ENCODE measurements around the gene PTK6.

PTK6 gene

DNA sequence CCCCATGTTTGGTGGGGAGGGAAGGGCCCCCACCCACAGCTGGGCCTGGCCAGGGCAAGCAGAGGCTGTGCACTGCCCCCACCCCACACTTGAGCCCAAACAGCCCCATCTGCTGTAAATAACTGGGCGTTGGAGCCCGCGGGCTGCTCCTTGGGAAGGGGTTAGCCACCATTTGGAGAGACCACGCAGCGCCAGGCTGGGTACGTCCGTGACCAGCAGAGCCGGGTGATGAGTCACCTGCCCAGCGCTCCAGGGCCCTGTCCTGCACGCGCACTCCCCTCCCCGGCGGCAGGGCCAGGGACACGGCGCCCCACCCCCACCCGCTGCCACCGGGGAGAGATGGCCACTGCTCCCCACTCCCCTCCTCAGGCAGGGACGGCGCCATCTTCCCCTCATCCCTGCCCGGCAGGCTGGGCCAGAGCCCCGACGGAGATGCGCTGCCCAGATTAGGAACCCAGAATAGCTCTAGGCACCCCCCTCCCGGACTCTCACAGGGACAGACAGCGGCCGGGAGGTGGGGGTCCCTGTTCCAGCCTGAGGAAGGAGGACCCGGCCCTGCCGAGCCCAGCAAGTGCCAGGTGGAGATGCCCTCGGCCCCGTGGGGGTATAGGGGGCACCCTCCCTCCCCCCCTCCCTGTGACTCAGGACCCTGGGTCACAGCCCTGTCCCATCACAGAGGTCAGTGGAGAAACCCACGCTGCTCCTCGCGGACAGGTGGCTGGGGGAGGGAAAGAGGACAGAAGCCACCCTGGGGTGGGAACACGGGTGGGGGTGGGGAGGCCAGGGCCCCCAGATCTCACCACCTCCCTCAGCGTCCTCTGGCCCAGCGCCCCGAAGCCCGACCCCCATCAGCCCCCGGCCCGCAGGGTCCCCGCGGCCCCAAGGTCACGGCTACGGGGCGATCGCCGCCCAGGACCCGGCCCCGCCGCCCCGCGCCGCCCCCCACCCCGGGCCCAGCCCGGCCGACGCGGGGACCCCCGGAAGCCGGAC is 38.9 kb downstream of the PTK6 start:
- no peak for DNase-seq
- peaks cover 15% of the 10 kb centered on the region for H3K27me3 Mint-ChIP-seq
- H3K36me3 Mint-ChIP-seq (ENCODE audit: low read depth), result no peaks in the 10 kb centered on the region
- H3K9me3 Mint-ChIP-seq, result no peaks in the 10 kb centered on the region
- no peak for ATAC-seq
- H3K4me3 Mint-ChIP-seq, result no peak overlapping the region
- no peak overlapping the region for H3K27ac Mint-ChIP-seq
- peaks cover 2% of the 10 kb centered on the region for H3K4me1 Mint-ChIP-seq

DNA sequence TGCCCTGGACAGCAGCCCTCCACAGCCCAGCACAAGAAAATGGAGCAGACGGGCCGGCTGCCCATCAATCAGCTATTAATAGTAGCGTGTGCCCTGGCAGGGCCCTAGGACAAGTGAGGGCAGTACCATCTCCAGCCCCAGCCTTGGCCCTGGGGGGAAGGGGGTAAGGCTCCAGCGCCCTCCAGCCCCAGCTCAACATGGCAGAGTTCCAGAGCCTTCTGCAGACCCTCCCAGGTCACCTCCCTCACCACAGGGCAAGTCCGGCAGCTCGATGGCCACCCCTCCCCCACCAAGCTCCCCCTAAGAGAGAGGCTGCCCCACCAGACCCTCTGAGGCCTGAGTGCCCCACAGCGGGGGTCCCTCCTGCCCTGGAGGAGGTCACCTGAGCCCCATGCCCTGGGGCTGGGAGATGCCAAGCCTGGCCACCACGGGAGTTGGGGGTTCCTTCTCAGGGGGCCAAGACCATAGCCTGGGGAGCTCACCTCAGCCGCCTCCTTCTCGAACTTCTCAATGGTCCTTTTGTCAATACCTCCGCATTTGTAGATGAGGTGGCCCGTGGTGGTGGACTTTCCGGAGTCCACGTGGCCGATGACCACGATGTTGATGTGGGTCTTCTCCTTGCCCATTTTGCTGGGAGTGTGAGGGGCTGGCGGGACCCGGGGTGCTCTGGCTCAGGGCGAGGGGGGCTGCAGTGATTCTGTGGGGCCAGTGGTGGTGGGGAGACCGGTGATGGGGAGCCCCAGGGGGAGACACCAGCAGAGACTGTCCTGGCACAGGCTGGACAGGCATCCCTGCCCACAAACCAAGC is 39.8 kb downstream of the PTK6 start:
- H3K4me3 Mint-ChIP-seq, result no peak overlapping the region
- DNase-seq, result no peak
- H3K27me3 Mint-ChIP-seq, result peaks cover 15% of the 10 kb centered on the region
- H3K9me3 Mint-ChIP-seq, result peaks cover 2% of the 10 kb centered on the region
- peaks cover 2% of the 10 kb centered on the region for H3K4me1 Mint-ChIP-seq
- no peaks in the 10 kb centered on the region for H3K36me3 Mint-ChIP-seq (ENCODE audit: low read depth)
- H3K27ac Mint-ChIP-seq, result no peak overlapping the region
- no peak for ATAC-seq

DNA sequence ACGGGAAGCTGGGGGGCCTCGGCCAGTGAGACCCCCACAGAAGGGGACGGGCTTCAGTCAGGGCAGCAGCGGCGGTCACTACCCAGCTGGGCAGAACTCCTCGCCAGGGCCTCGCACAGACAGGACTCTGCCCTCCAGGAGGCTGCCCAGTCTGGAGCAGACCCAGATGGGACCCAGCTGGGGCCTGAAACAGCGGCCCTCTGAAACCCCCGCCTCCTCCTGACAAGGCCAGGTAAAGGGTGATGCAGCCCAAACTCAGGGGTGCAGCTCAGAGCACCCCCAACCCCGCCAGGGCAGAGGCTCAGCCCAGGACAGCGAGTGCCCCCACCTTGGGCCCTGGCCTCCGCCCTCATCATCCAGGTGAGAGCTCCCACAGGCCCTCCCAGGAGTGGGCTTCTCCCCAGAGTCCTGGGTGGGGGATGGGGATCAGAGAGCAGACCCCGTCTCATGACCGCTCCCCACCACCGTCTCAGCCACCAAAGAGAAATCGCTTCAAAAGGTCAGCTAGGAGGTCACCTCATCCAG is 40.5 kb downstream of the PTK6 start:
- DNase-seq (no peak), ATAC-seq (no peak)
- Mint-ChIP-seq H3K4me1 (peaks cover 2% of the 10 kb centered on the region), H3K4me3 (no peak overlapping the region), H3K27me3 (peaks cover 19% of the 10 kb centered on the region), H3K36me3 (ENCODE audit: low read depth) (no peaks in the 10 kb centered on the region), H3K27ac (no peak overlapping the region), H3K9me3 (peaks cover 6% of the 10 kb centered on the region)

DNA sequence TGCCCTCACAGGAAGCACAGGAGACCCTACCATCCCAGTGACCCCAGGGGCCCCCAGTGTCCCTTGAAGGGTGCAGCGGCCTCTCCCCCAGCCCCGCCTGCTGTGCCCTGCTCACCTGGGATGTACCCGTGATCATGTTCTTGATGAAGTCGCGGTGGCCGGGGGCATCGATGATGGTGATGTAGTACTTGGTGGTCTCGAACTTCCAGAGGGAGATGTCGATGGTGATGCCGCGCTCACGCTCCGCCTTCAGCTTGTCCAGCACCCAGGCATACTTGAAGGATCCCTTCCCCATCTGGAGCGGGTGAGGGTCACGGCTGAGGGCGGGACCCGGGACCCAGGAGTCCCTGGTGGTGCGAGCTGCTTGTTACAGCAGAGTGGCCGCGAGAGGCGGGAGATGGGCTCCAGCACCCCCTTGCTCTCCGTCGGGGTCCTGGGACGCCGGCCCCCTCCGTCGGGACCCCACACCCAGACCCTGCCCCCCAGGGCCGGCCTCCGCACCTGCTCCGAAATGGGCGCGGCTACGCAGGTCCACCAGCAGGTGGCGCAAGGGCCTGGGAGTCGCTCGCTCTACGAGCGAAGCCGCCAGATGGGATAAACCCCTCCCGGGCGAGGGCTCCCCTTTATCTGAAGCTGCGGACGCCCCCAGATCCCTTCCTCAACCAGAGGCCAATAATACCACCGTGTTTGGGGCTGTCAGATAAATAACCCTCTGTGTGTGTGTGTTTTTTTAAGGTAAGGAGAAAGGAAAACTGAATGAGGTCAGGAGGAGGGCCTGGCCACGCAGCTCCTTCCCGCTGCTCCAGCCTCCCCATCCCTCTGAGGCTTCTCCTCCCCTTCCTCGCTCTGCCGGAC is 41.2 kb downstream of the PTK6 start:
- Mint-ChIP-seq H3K9me3 (peaks cover 6% of the 10 kb centered on the region), H3K27ac (no peak overlapping the region), H3K27me3 (peaks cover 23% of the 10 kb centered on the region), H3K4me3 (peak overlapping the region; percentile 54), H3K4me1 (peaks cover 2% of the 10 kb centered on the region), H3K36me3 (ENCODE audit: low read depth) (no peaks in the 10 kb centered on the region)
- peak; percentile 59 for ATAC-seq
- DNase-seq, result peak; percentile 86

DNA sequence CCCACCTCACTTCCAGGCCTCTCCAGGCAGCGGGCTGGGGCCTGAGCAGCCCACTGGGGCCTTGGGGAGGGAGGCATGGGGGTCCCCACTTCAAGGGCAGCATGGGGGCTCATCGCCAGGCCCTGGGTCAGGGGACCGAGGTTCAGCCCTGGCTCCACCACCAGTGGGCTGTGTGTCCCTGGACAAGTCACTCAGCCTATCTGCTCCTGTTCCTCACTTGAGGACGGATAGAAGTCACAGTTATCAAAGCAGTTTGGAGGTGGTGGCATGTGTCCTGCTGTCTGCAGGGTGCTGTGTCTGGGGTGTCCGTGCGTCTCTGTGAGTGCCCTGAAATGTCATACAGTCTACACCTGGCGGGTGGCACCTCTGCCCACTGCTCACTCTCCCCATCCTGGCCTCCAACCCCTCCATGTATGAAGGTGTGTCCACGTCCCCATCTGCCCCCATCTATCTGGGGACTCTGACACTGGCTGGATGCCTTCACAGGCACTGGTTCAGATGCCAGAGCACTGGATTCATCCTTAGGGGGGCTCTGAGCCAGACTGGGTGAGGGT is 41.9 kb downstream of the PTK6 start:
- Mint-ChIP-seq H3K4me3 (no peak overlapping the region), H3K27ac (no peak overlapping the region), H3K27me3 (peaks cover 23% of the 10 kb centered on the region), H3K4me1 (peaks cover 2% of the 10 kb centered on the region), H3K36me3 (ENCODE audit: low read depth) (no peaks in the 10 kb centered on the region), H3K9me3 (peaks cover 6% of the 10 kb centered on the region)
- DNase-seq (no peak), ATAC-seq (no peak)

DNA sequence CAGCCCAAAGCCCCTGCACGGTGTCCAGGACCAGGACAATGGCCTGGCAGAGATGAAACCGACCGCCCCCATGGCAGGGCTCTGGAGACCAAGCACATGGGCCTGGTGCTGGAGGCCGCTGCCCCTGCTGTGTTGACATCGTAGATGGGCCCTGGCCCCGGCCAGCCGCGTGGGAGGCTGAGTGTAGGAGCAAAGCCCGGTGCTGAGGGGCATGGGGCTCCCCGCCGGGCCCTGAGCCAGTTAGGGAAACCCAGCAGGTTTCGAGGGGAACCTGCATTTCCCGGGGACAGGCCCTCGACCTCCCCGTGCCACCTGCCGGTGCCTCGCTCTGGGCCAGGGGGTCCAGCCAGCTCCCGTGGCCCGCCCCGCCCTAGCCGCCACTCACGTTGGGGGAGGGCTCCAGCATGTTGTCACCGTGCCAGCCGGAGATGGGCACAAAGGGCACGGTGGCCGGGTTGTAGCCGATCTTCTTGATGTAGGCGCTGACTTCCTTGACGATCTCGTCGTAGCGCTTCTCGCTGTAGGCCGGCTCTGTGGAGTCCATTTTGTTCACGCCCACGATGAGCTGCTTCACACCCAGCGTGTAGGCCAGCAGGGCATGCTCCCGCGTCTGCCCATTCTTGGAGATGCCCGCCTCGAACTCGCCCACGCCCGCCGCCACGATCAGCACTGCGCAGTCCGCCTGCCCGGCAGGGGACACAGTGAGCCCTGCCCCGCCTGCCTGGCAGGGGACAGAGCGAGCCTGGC is 42.6 kb downstream of the PTK6 start:
- no peaks in the 10 kb centered on the region for H3K36me3 Mint-ChIP-seq (ENCODE audit: low read depth)
- H3K4me3 Mint-ChIP-seq, result no peak overlapping the region
- DNase-seq (no peak), ATAC-seq (no peak)
- peaks cover 26% of the 10 kb centered on the region for H3K27me3 Mint-ChIP-seq
- no peak overlapping the region for H3K27ac Mint-ChIP-seq
- H3K9me3 Mint-ChIP-seq, result peaks cover 6% of the 10 kb centered on the region
- peaks cover 2% of the 10 kb centered on the region for H3K4me1 Mint-ChIP-seq

DNA sequence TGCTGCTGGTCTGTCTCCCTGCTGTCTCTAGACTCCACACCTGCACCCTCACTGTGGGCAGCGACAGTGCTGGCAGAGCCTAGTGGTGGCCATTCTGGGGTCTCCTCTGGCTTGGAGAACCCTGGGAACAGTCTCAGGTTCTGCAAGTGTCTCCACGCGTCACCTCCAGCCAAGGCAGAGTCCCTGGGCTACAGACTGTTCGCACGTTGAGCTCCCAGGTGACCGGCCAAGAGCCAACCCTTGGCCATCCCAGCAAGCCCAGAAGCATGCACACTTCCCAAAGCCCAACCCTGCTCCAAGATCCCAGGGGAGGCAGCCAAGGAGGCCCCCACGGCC is 43.1 kb downstream of the PTK6 start:
- H3K27me3 Mint-ChIP-seq, result peaks cover 30% of the 10 kb centered on the region
- H3K4me3 Mint-ChIP-seq, result no peak overlapping the region
- ATAC-seq (no peak), DNase-seq (no peak)
- H3K9me3 Mint-ChIP-seq, result peaks cover 6% of the 10 kb centered on the region
- no peaks in the 10 kb centered on the region for H3K36me3 Mint-ChIP-seq (ENCODE audit: low read depth)
- H3K27ac Mint-ChIP-seq, result no peak overlapping the region
- H3K4me1 Mint-ChIP-seq, result peaks cover 2% of the 10 kb centered on the region

DNA sequence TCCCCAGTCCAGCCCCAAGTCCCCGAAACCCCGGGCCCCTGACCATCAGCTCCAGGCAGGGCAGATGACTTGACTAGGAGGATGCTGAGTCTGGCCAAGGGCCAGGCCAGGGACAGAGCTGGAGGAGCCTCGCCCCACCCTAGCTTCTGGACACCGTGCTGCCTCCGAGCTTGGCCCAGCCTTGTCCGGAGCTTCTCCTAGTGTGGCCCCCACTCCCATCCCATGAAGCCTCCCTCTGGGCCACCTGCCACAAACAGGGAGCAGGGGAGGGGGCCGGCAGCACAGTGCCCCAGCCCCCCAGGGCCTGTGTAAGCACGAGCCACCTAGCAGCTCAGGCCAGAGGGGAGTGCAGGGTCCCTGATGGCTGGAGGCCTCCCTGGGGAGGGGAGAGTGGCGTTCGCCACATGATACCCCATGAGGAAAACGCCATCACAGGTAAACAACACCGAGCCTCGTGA is 43.6 kb downstream of the PTK6 start:
- H3K27ac Mint-ChIP-seq, result no peak overlapping the region
- ATAC-seq (no peak), DNase-seq (no peak)
- H3K27me3 Mint-ChIP-seq, result peaks cover 34% of the 10 kb centered on the region
- H3K36me3 Mint-ChIP-seq (ENCODE audit: low read depth), result no peaks in the 10 kb centered on the region
- peaks cover 2% of the 10 kb centered on the region for H3K4me1 Mint-ChIP-seq
- peaks cover 6% of the 10 kb centered on the region for H3K9me3 Mint-ChIP-seq
- H3K4me3 Mint-ChIP-seq, result no peak overlapping the region

DNA sequence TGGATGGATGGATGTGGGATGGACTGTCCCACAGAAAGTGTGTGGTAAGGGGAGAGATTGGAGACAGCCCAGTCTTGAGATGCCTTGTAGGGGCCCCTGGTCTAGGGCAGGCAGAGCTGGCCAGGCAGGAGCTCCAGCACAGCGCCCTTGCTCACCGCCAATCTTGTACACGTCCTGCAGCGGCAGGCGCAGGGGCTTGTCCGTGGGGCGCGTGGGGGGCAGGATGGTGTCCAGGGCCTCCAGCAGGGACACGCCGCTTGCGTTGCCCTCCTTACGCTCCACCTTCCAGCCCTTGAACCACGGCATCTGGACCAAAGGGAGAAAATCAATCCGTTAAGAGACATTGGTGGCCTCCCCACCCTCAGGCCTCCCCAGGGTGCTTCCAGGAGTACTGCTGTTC is 44.2 kb downstream of the PTK6 start:
- no peak overlapping the region for H3K27ac Mint-ChIP-seq
- peaks cover 2% of the 10 kb centered on the region for H3K4me1 Mint-ChIP-seq
- ATAC-seq, result no peak
- no peaks in the 10 kb centered on the region for H3K36me3 Mint-ChIP-seq (ENCODE audit: low read depth)
- no peak for DNase-seq
- no peak overlapping the region for H3K4me3 Mint-ChIP-seq
- peaks cover 32% of the 10 kb centered on the region for H3K27me3 Mint-ChIP-seq
- H3K9me3 Mint-ChIP-seq, result peaks cover 6% of the 10 kb centered on the region

DNA sequence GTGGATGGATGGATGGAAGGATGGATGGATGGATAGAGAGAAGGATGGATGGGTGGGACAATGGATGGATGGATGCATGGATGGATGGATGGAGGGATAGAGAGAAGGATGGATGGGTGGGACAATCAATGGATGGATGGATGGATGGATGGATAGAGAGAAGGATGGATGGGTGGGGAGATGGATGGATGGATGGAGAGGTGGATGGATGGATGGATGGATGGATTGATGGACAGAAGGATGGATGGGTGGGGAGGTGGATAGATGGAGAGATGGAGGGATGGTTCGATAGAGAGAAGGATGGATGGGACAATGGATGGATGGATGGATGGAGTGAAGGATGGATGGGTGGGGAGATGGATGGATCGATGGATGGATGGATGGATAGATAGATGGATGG is 44.7 kb downstream of the PTK6 start:
- no peak for DNase-seq

DNA sequence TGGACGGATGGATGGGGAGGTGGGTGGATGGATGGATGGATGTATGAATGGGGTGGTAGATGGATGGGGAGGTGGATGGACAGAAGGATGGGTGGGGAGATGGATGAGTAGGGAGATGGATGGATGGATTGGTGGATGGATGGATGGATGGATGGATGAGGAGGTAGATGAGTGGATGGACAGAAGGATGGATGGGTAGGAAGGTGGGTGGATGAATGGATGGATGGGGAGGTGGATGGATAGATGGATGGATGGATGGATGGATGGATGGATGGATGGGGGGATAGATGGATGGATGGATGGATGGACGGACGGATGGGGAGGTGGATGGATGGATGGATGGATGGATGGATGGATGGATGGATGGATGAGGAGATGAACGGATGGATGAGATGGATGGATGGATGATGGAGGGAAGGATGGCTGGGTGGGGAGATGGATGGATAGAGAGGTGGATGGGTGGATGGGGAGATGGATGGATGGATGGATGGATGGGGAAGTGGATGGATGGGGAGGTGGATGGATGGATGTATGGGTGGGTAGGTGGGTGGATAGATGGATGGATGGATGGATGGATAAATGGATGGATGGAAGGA is 45.4 kb downstream of the PTK6 start:
- H3K4me3 Mint-ChIP-seq, result no peak overlapping the region
- peaks cover 26% of the 10 kb centered on the region for H3K27me3 Mint-ChIP-seq
- DNase-seq (no peak), ATAC-seq (no peak)
- H3K4me1 Mint-ChIP-seq, result peaks cover 2% of the 10 kb centered on the region
- no peaks in the 10 kb centered on the region for H3K36me3 Mint-ChIP-seq (ENCODE audit: low read depth)
- H3K27ac Mint-ChIP-seq, result no peak overlapping the region
- peaks cover 6% of the 10 kb centered on the region for H3K9me3 Mint-ChIP-seq

More for the DNA sequence above, 44.7 kb downstream of the PTK6 start:
- Mint-ChIP-seq H3K27me3 (peaks cover 29% of the 10 kb centered on the region), H3K4me1 (peaks cover 2% of the 10 kb centered on the region), H3K9me3 (peaks cover 6% of the 10 kb centered on the region), H3K27ac (no peak overlapping the region), H3K36me3 (ENCODE audit: low read depth) (no peaks in the 10 kb centered on the region), H3K4me3 (no peak overlapping the region)
- no peak for ATAC-seq

DNA sequence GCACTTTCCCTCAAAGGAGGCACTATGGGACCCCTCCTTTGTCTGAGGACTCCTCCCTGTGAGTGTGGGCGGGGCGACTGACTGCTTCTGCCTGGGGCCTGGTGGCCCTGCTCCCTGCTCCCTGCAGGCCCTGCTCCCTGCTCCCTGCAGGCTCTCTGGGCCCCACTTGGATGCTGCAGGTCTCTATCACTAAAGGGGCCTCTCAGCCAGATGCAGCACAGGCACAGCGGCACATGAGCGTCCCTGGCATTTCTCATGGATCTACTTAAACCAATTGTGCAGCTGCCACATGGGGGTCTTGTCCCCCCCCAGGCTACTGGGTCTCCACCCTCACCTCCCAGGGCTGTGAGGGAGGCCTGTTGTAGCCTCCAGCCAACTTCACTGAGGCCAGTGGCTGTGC is 46.1 kb downstream of the PTK6 start:
- no peaks in the 10 kb centered on the region for H3K36me3 Mint-ChIP-seq (ENCODE audit: low read depth)
- no peak for DNase-seq
- no peak for ATAC-seq

DNA sequence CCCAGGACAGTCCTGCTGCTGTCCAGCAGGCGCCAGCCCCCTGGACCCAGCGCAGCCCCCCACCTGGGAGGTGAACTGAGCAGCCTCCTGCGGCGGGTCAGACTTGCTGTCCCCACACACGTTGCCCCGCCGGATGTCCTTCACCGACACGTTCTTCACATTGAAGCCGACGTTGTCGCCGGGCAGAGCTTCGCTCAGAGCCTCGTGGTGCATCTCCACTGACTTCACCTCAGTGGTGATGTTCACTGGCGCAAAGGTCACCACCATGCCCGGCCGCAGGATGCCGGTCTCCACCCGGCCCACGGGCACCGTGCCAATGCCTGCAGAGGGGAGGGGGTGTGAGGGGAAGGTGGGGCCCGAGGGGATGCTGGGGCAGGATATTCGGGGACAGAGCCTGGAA is 46.8 kb downstream of the PTK6 start:
- Mint-ChIP-seq H3K4me1 (no peaks in the 10 kb centered on the region), H3K36me3 (ENCODE audit: low read depth) (no peaks in the 10 kb centered on the region), H3K27me3 (peaks cover 31% of the 10 kb centered on the region), H3K27ac (no peak overlapping the region), H3K4me3 (no peak overlapping the region), H3K9me3 (peaks cover 6% of the 10 kb centered on the region)
- no peak for ATAC-seq
- no peak for DNase-seq

More for the DNA sequence above, 46.1 kb downstream of the PTK6 start:
- Mint-ChIP-seq H3K4me1 (peaks cover under 1% of the 10 kb centered on the region), H3K4me3 (no peak overlapping the region), H3K27ac (no peak overlapping the region), H3K27me3 (peaks cover 26% of the 10 kb centered on the region), H3K9me3 (peaks cover 6% of the 10 kb centered on the region)

Measured in activated naive CD8-positive, alpha-beta T cell treated with anti-CD3 and anti-CD28 coated beads, Interleukin-2, amount 50 U/mL, for 24 hours (primary cell).